B cell (primary cell): ENCODE measurements around the gene CCNL1. TPM values are rescaled to one million over a fixed set of nuclear protein-coding genes. Genes with fewer than 3 reads are reported as not detected.

ENCODE experiments used
- ATAC-seq: fragments of 200-7000 bp; cut with Tn5 transposase; one replicate; pipeline ENCODE4 v1.10.0; 2021; ENCODE audit warnings: low read depth, mild to moderate bottlenecking, moderate number of reproducible peaks, moderate library complexity
- CTCF ChIA-PET: fragments of 350-600 bp; sonication (Branson Sonifier 250); formaldehyde crosslinking; loops from one replicate; lab custom pipeline; 2021; ENCODE audit warnings: antibody characterized with exemption, inconsistent platforms; lab: Charles Lee
- POLR2A ChIA-PET: fragments of 350-600 bp; sonication (Branson Sonifier 250); formaldehyde crosslinking; loops from one replicate; lab custom pipeline; 2021; ENCODE audit warnings: antibody characterized with exemption; lab: Charles Lee
- DNase-seq: peaks from one replicate; pipeline ENCODE4 v3.0.0; 2013
- H2AFZ ChIP-seq: 2 replicates; pipeline ENCODE4 v1.6.1; 2012; ENCODE audit warnings: mild to moderate bottlenecking, low read depth, low read length; ENCODE audit not compliant: insufficient read depth, poor library complexity, severe bottlenecking
- H3K27ac ChIP-seq, 2 donors: 1 replicate in 1 of 2; 2 replicates in 1 of 2; pipeline ENCODE4 v1.5.1; 2012 to 2013; ENCODE audit warnings: low read length in 2 of 2, mild to moderate bottlenecking in 2 of 2, moderate library complexity in 1 of 2
- H3K27me3 ChIP-seq, 4 experiments: fragments of 200-600 bp in 1 of 4; sonication (generic) in 1 of 4; replicated peaks in 1 of 4; 1 replicate in 2 of 4; 2 replicates in 2 of 4; pipeline versions ENCODE4 v1.6.1 to v1.7.0; 2013 to 2016; ENCODE audit warnings: low read length in 3 of 4, mild to moderate bottlenecking in 2 of 4, mixed read lengths in 1 of 4, moderate library complexity in 1 of 4; ENCODE audit not compliant: insufficient read depth in 4 of 4, control insufficient read depth in 3 of 4; ENCODE audit errors: control extremely low read depth in 1 of 4
- H3K36me3 ChIP-seq, 2 experiments: replicated peaks in 1 of 2; 1 replicate in 1 of 2; 2 replicates in 1 of 2; pipeline versions ENCODE4 v1.6.1 to v1.7.1; 2013; ENCODE audit warnings: low read length in 1 of 2; ENCODE audit not compliant: insufficient read depth in 2 of 2, control insufficient read depth in 1 of 2; ENCODE audit errors: control extremely low read depth in 1 of 2, extremely low read depth in 1 of 2
- H3K4me1 ChIP-seq, 2 donors: fragments of 200-600 bp in 1 of 2; sonication (generic) in 1 of 2; 1 replicate in 1 of 2; 2 replicates in 1 of 2; pipeline versions ENCODE4 v1.5.1 to v1.6.1; 2013 to 2017; ENCODE audit warnings: low read length in 2 of 2; ENCODE audit not compliant: control insufficient read depth in 2 of 2, insufficient read depth in 2 of 2
- H3K4me2 ChIP-seq: replicated peaks from 2 replicates; pipeline ENCODE3; 2012; ENCODE audit warnings: mild to moderate bottlenecking, low read depth, low read length; ENCODE audit not compliant: poor library complexity, severe bottlenecking
- H3K4me3 ChIP-seq, 5 experiments: fragments of 200-600 bp in 1 of 5; sonication (generic) in 1 of 5; 1 replicate in 3 of 5; 2 replicates in 2 of 5; pipeline versions ENCODE4 v1.5.1 to v1.7.0; 2011 to 2016; ENCODE audit warnings: low read length in 4 of 5, mild to moderate bottlenecking in 4 of 5, low read depth in 2 of 5, control low read depth in 1 of 5, moderate library complexity in 1 of 5; ENCODE audit not compliant: insufficient read depth in 1 of 5; ENCODE audit errors: control extremely low read depth in 1 of 5, extremely low read depth in 1 of 5
- H3K79me2 ChIP-seq: fragments of 200-600 bp; sonication (generic); one replicate; pipeline ENCODE4 v1.6.0; 2016; ENCODE audit warnings: low read length; ENCODE audit not compliant: control insufficient read depth, insufficient read depth
- H3K9ac ChIP-seq: fragments of 200-600 bp; sonication (generic); 2 replicates; pipeline ENCODE4 v1.6.1; 2017; ENCODE audit warnings: mild to moderate bottlenecking, low read length, moderate library complexity
- H3K9me3 ChIP-seq, 3 donors: one replicate each; pipeline versions ENCODE4 v1.6.1 to v1.7.1; 2013; ENCODE audit warnings: low read length in 2 of 3; ENCODE audit not compliant: control insufficient read depth in 2 of 3, insufficient read depth in 1 of 3; ENCODE audit errors: control extremely low read depth in 1 of 3
- H4K20me1 ChIP-seq: 2 replicates; pipeline ENCODE4 v1.6.0; 2012; ENCODE audit warnings: mild to moderate bottlenecking, low read length; ENCODE audit not compliant: insufficient read depth, control insufficient read depth, poor library complexity, severe bottlenecking
- H3K27ac Mint-ChIP-seq: one replicate; pipeline ENCODE4 v1.8.0; 2021; ENCODE audit warnings: mixed read lengths
- H3K27me3 Mint-ChIP-seq: one replicate; pipeline ENCODE4 v1.8.0; 2021; ENCODE audit warnings: mixed read lengths
- H3K4me1 Mint-ChIP-seq: one replicate; pipeline ENCODE4 v1.8.0; 2021; ENCODE audit warnings: mixed read lengths
- H3K4me3 Mint-ChIP-seq: one replicate; pipeline ENCODE4 v1.8.0; 2021; ENCODE audit warnings: mixed read lengths
- H3K9me3 Mint-ChIP-seq: one replicate; pipeline ENCODE4 v1.8.0; 2022; ENCODE audit warnings: mixed read lengths; ENCODE audit not compliant: insufficient read depth
- CTCF ChIP-seq: fragments of 200-600 bp; IDR thresholded peaks from one replicate; pipeline ENCODE4 v1.8.0; 2022; ENCODE audit warnings: antibody characterized with exemption, mild to moderate bottlenecking
- EZH2 ChIP-seq: IDR thresholded peaks from 2 replicates; pipeline ENCODE4 v1.6.1; 2012; ENCODE audit warnings: borderline replicate concordance, low read depth, mild to moderate bottlenecking, moderate library complexity, low read length; ENCODE audit not compliant: insufficient read depth, poor library complexity, severe bottlenecking
- WGBS: methylation state at CpG from one replicate; pipeline ENCODE4 v1.1.5; 2013; ENCODE audit warnings: missing lambda C conversion rate; ENCODE audit not compliant: insufficient coverage; 5-methylcytosine and 5-hydroxymethylcytosine counted together
- intact Hi-C: fragments of 100-400 bp; cut with micrococcal nuclease; formaldehyde crosslinking; loops from one replicate; pipeline ENCODE4 v1.10.0; 2022
- polyA plus RNA-seq: library from polyadenylated mRNA; depleted of rRNA; stranded (reverse); fragments of >200 nt; gene quantifications from 2 replicates; pipeline ENCODE4 v1.2.3, GENCODE V29; 2012
- total RNA-seq, 2 donors: library from RNA; stranded (reverse); fragments of 120-200 nt in 1 of 2; gene quantifications; 1 replicate in 1 of 2; 2 replicates in 1 of 2; pipeline versions ENCODE4 v1.2.3 to v1.2.4, GENCODE V29; 2013 to 2022

The CCNL1 gene
- total and polyA plus RNA-seq, 2 donors (not counting 1 experiment from before 2014, with no cell fraction given): 322 to 655 TPM

GRCh38 chr3:157107037-157107436 is 52.9 kb downstream of the CCNL1 start:
- no peaks in the 10 kb centered on the region for H3K36me3 ChIP-seq
- intact Hi-C loops: no loop called here
- TF ChIP-seq CTCF: no peak
- TF ChIP-seq EZH2: no peak
- DNase-seq (no peak), ATAC-seq (no peak)
- H3K27ac ChIP-seq: no peak overlapping the region
- no peaks in the 10 kb centered on the region for H3K9me3 ChIP-seq
- H4K20me1 ChIP-seq: no peaks in the 10 kb centered on the region
- no peak overlapping the region for H2AFZ ChIP-seq
- no peaks in the 10 kb centered on the region for H3K9me3 Mint-ChIP-seq
- CTCF ChIA-PET: interaction anchor here (1.0 to 2.1 kb wide), 2 partner anchors 30 to 31 kb away, joined by 3 to 7 read pairs; no protein-coding TSS in a partner anchor
- no peaks in the 10 kb centered on the region for H3K27me3 ChIP-seq
- no peak overlapping the region for H3K4me3 Mint-ChIP-seq
- peaks cover 32% of the 10 kb centered on the region for H3K4me1 Mint-ChIP-seq
- peak overlapping the region; percentile 29 for H3K27ac Mint-ChIP-seq
- no peak overlapping the region for H3K4me2 ChIP-seq
- H3K4me3 ChIP-seq: no peak overlapping the region
- POLR2A ChIA-PET: interaction anchor here (0.9 kb wide), 1 partner anchor 18 kb away, joined by 4 read pairs; no protein-coding TSS in a partner anchor
- H3K27me3 Mint-ChIP-seq: no peaks in the 10 kb centered on the region
- no peaks in the 10 kb centered on the region for H3K79me2 ChIP-seq
- H3K4me1 ChIP-seq: peaks cover 25 to 36% of the 10 kb centered on the region in 2 donors
- H3K9ac ChIP-seq: no peak overlapping the region
- no CpG with 5 or more reads among the region's 2 CpGs for WGBS

- WGBS: 28% methylated on average over 4 of the region's 7 CpGs
- ATAC-seq: peak; percentile 74
- Histone ChIP-seq H3K4me2 (no peak overlapping the region), H3K4me3 (no peak overlapping the region), H3K9ac (no peak overlapping the region), H3K27ac (peak overlapping the region; percentile 23 to 55), H2AFZ (peak overlapping the region; percentile 50), H4K20me1 (no peaks in the 10 kb centered on the region), H3K27me3 (no peaks in the 10 kb centered on the region), H3K9me3 (no peaks in the 10 kb centered on the region), H3K4me1 (peaks cover 25 to 36% of the 10 kb centered on the region in 2 donors), H3K79me2 (no peaks in the 10 kb centered on the region), H3K36me3 (no peaks in the 10 kb centered on the region)
- DNase-seq: peak; percentile 80
- no peak for TF ChIP-seq EZH2
- no peak for TF ChIP-seq CTCF
- Mint-ChIP-seq H3K4me1 (peaks cover 32% of the 10 kb centered on the region), H3K27ac (peak overlapping the region; percentile 83), H3K9me3 (no peaks in the 10 kb centered on the region), H3K4me3 (peak overlapping the region; percentile 16), H3K27me3 (no peaks in the 10 kb centered on the region)
- CTCF ChIA-PET: interaction anchor here (2.3 kb wide), 1 partner anchor 32 kb away, joined by 10 read pairs; no protein-coding TSS in a partner anchor
- intact Hi-C loops: no loop called here
- POLR2A ChIA-PET: no interaction called here
Measured at GRCh38 chr3:157104928-157105652, 54.9 kb downstream of the CCNL1 start.
